Measurements from ENCODE around the gene CTIF.

Gene CTIF

DNA sequence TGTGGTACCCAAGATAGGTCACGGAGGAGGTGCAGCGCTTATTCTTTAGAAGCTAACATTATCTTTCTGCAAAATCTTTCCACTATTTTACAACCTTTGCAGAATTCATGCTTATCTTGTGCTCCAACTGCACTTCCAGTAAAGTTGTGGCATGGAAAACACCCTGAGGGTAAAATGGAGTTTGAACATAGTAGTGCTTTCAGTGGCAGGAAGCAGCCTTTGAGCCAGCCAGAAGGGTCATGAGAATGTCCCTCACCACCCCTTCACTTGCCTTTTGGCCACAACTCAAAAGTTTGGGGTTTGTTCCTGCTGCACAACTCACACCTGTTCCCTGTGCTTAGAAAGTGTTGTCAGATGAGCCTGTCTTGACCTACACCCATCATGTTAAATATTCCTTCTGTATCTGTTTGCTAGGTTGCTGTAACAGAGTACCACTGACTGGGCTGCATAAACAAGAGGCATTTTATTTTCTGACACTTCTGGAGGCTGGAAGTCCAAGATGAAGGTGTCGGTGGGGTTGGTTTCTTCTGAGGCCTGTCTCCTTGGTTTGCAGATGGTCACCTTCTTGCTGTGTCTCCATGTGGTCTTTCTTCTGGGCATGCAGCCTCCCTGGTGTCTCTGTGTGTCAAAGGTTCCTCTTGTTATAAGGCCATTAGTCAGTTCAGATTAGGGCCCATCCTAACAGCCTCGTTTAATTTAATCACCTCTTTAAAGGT, 217.8 kb downstream of the CTIF start:
- no peaks in the 10 kb centered on the region for H4K20me1 ChIP-seq (ENCODE audit: low read depth, low read length)
- no peaks in the 10 kb centered on the region for H3K9me2 ChIP-seq (replicated peaks; ENCODE audit: insufficient read depth, low read length)
- H3K9ac ChIP-seq (ENCODE audit: low read length) = no peak overlapping the region
- no peaks in the 10 kb centered on the region for H3K36me3 ChIP-seq (ENCODE audit: low read length)
- TF ChIP-seq, protein P1, sequence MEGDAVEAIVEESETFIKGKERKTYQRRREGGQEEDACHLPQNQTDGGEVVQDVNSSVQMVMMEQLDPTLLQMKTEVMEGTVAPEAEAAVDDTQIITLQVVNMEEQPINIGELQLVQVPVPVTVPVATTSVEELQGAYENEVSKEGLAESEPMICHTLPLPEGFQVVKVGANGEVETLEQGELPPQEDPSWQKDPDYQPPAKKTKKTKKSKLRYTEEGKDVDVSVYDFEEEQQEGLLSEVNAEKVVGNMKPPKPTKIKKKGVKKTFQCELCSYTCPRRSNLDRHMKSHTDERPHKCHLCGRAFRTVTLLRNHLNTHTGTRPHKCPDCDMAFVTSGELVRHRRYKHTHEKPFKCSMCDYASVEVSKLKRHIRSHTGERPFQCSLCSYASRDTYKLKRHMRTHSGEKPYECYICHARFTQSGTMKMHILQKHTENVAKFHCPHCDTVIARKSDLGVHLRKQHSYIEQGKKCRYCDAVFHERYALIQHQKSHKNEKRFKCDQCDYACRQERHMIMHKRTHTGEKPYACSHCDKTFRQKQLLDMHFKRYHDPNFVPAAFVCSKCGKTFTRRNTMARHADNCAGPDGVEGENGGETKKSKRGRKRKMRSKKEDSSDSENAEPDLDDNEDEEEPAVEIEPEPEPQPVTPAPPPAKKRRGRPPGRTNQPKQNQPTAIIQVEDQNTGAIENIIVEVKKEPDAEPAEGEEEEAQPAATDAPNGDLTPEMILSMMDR (IDR thresholded peaks at IDR 0.05; ENCODE audit: insufficient read depth, low read length, poor library complexity, severe bottlenecking) = no peak
- no peak for TF ChIP-seq EZH2phosphoT487 (conservative IDR thresholded peaks at IDR 0.05; ENCODE audit: low read length)
- H3K4me3 ChIP-seq (ENCODE audit: insufficient read depth, low read length, poor library complexity, severe bottlenecking) = no peak overlapping the region
- H3K27me3 ChIP-seq (ENCODE audit: low read length) = no peaks in the 10 kb centered on the region
- H3K4me2 ChIP-seq (ENCODE audit: low read depth, low read length, poor library complexity, severe bottlenecking) = no peak overlapping the region
- no peak overlapping the region for H2AFZ ChIP-seq (ENCODE audit: low read depth, low read length, severe bottlenecking)
- H3K27ac ChIP-seq (ENCODE audit: low read depth, low read length) = no peak overlapping the region
- no peaks in the 10 kb centered on the region for H3F3A ChIP-seq (ENCODE audit: insufficient read depth)
- no peaks in the 10 kb centered on the region for H3K79me2 ChIP-seq (ENCODE audit: insufficient read depth, low read length)
- H3K9me3 ChIP-seq (ENCODE audit: insufficient read depth, low read length) = no peaks in the 10 kb centered on the region

DNA sequence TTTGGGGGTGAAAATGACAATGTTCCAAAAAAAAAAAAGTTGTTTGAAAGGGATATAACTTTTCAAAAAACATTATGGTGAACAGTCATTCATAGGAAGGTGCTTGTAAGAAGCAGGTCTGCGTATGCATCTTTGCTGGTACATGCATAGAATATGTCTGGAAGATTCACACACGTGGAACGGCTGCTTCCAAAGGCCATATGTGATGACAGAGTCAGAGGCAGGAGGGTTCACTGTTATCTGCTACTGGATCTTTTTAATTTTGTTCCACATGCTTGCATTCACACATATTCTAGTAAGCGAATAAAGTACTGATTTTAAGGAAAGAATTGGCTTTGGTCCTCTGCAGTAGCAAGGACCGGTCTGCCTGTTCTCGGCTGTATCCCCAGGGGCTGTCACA, 218.5 kb downstream of the CTIF start:
- no peaks in the 10 kb centered on the region for H3F3A ChIP-seq (ENCODE audit: insufficient read depth)
- no peaks in the 10 kb centered on the region for H3K27me3 ChIP-seq (ENCODE audit: low read length)
- H3K4me3 ChIP-seq (ENCODE audit: insufficient read depth, low read length, poor library complexity, severe bottlenecking) = no peak overlapping the region
- no peaks in the 10 kb centered on the region for H3K79me2 ChIP-seq (ENCODE audit: insufficient read depth, low read length)
- no peak overlapping the region for H3K4me2 ChIP-seq (ENCODE audit: low read depth, low read length, poor library complexity, severe bottlenecking)
- no peak overlapping the region for H2AFZ ChIP-seq (ENCODE audit: low read depth, low read length, severe bottlenecking)
- H3K27ac ChIP-seq (ENCODE audit: low read depth, low read length) = no peak overlapping the region
- H3K9me3 ChIP-seq (ENCODE audit: insufficient read depth, low read length) = no peaks in the 10 kb centered on the region
- no peak overlapping the region for H3K9ac ChIP-seq (ENCODE audit: low read length)
- H3K36me3 ChIP-seq (ENCODE audit: low read length) = no peaks in the 10 kb centered on the region
- H3K9me2 ChIP-seq (replicated peaks; ENCODE audit: insufficient read depth, low read length) = no peaks in the 10 kb centered on the region
- H4K20me1 ChIP-seq (ENCODE audit: low read depth, low read length) = no peaks in the 10 kb centered on the region
- TF ChIP-seq EZH2phosphoT487 (conservative IDR thresholded peaks at IDR 0.05; ENCODE audit: low read length) = no peak
- TF ChIP-seq, protein P1 (IDR thresholded peaks at IDR 0.05; ENCODE audit: insufficient read depth, low read length, poor library complexity, severe bottlenecking) = no peak

DNA sequence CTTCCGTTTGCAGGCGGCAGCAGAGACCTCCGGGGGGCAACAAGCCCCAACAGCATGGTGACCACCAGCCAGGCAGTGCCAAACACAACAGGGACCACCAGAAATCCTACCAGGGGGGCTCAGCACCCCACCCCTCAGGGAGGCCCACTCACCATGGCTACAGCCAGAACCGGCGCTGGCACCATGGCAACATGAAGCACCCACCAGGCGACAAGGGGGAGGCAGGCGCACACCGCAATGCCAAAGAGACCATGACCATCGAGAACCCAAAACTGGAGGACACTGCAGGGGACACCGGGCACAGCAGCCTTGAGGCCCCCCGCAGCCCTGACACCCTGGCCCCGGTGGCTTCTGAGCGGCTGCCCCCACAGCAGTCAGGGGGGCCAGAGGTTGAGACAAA, 219.1 kb downstream of the CTIF start:
- Histone ChIP-seq H3K9me3 (ENCODE audit: insufficient read depth, low read length) (no peaks in the 10 kb centered on the region), H3K4me3 (ENCODE audit: insufficient read depth, low read length, poor library complexity, severe bottlenecking) (no peak overlapping the region), H3K27me3 (ENCODE audit: low read length) (no peaks in the 10 kb centered on the region), H2AFZ (ENCODE audit: low read depth, low read length, severe bottlenecking) (no peak overlapping the region), H3K27ac (ENCODE audit: low read depth, low read length) (no peak overlapping the region), H3K36me3 (ENCODE audit: low read length) (no peaks in the 10 kb centered on the region), H3K9ac (ENCODE audit: low read length) (no peak overlapping the region), H3K4me2 (ENCODE audit: low read depth, low read length, poor library complexity, severe bottlenecking) (no peak overlapping the region), H3K9me2 (replicated peaks; ENCODE audit: insufficient read depth, low read length) (no peaks in the 10 kb centered on the region), H4K20me1 (ENCODE audit: low read depth, low read length) (no peaks in the 10 kb centered on the region), H3K79me2 (ENCODE audit: insufficient read depth, low read length) (no peaks in the 10 kb centered on the region), H3F3A (ENCODE audit: insufficient read depth) (no peaks in the 10 kb centered on the region)
- TF ChIP-seq EZH2phosphoT487 (conservative IDR thresholded peaks at IDR 0.05; ENCODE audit: low read length) = no peak
- TF ChIP-seq, protein P1 (IDR thresholded peaks at IDR 0.05; ENCODE audit: insufficient read depth, low read length, poor library complexity, severe bottlenecking) = no peak
